K562 (cell line): ENCODE results near the gene HUNK. TPM values are rescaled to one million over a fixed set of nuclear protein-coding genes. Genes with fewer than 3 reads are reported as not detected.

Experiments used
- ATAC-seq: fragments of 200-7000 bp; cut with Tn5 transposase; 3 replicates; pipeline ENCODE4 v1.9.1; 2020; ENCODE audit warnings: moderate library complexity
- BruUV-seq: library from RNA; stranded (reverse); fragments of 400-500 nt; replicated peaks from 2 replicates; lab custom pipeline; 2021; lab: Mats Ljungman, UMichigan
- CTCF ChIA-PET: fragments of 300-600 bp; formaldehyde crosslinking; extraction: SDS; loops from one replicate; lab custom pipeline; 2021; ENCODE audit warnings: low intra/inter-chr PET ratio; lab: Yijun Ruan, JAX
- POLR2A ChIA-PET: fragments of 300-600, 350-650 bp; sonication (Branson Sonifier 250); formaldehyde crosslinking; extraction: SDS; loops from one replicate; lab custom pipeline; 2021; ENCODE audit warnings: antibody characterized with exemption, inconsistent platforms; lab: Yijun Ruan, JAX
- DNase-seq, 4 experiments: peaks; one replicate each; pipeline versions ENCODE4 v3.0.0 to v3.0.0-alpha.2; 2011 to 2018; ENCODE audit warnings: low spot score in 3 of 4, mixed read lengths in 3 of 4; ENCODE audit errors: extremely low read depth in 1 of 4
- FAIRE-seq: peaks from 2 replicates; lab custom pipeline; 2011; peaks lifted over from hg19 to GRCh38; lab: Jason Lieb, UNC
- H2AFZ ChIP-seq: 2 replicates; pipeline ENCODE4 v1.6.0; 2011; ENCODE audit warnings: low read depth, low read length, control low read depth, inconsistent platforms
- H3K27ac ChIP-seq: fragments of 200-600 bp; 3 replicates; pipeline ENCODE4 v1.8.0; 2011; ENCODE audit warnings: low read depth, mild to moderate bottlenecking, control low read depth, inconsistent platforms, low read length, moderate library complexity, mixed read lengths; ENCODE audit errors: extremely low read depth
- H3K27me3 ChIP-seq, 2 experiments: fragments of 300-600 bp in 1 of 2; 2 replicates in 1 of 2; 3 replicates in 1 of 2; pipeline versions ENCODE4 v1.6.0 to v1.8.0; 2011; ENCODE audit warnings: inconsistent platforms in 2 of 2, low read length in 2 of 2, mild to moderate bottlenecking in 1 of 2, mixed read lengths in 1 of 2, moderate library complexity in 1 of 2; ENCODE audit not compliant: control insufficient read depth in 2 of 2, insufficient read depth in 2 of 2
- H3K36me3 ChIP-seq: fragments of 300-600 bp; 3 replicates; pipeline ENCODE4 v1.8.0; 2011; ENCODE audit warnings: mild to moderate bottlenecking, low read length, inconsistent platforms; ENCODE audit not compliant: control insufficient read depth, insufficient read depth
- H3K4me1 ChIP-seq, 2 experiments: fragments of 200-600 bp in 1 of 2; replicated peaks in 1 of 2; 2 replicates in 1 of 2; 3 replicates in 1 of 2; pipeline versions ENCODE4 v1.5.1 to v1.8.0; 2011; ENCODE audit warnings: inconsistent platforms in 2 of 2, low read length in 2 of 2, mild to moderate bottlenecking in 1 of 2, mixed read lengths in 1 of 2, moderate library complexity in 1 of 2; ENCODE audit not compliant: control insufficient read depth in 2 of 2, insufficient read depth in 2 of 2
- H3K4me2 ChIP-seq: 2 replicates; pipeline ENCODE4 v1.6.1; 2011; ENCODE audit warnings: low read length, control low read depth, inconsistent platforms, mixed read lengths; ENCODE audit not compliant: insufficient read depth
- H3K4me3 ChIP-seq: fragments of 200-600 bp; sonication (generic), shearing (Covaris generic); 2 replicates; pipeline ENCODE4 v1.5.1; 2016; ENCODE audit warnings: control low read depth, inconsistent platforms
- H3K79me2 ChIP-seq: fragments of 200-600 bp; 3 replicates; pipeline ENCODE4 v1.8.0; 2011; ENCODE audit warnings: low read length, inconsistent platforms; ENCODE audit not compliant: control insufficient read depth, insufficient read depth
- H3K9ac ChIP-seq, 2 experiments: 2 replicates each; pipeline versions ENCODE4 v1.6.0 to v1.6.1; 2011; ENCODE audit warnings: low read depth in 2 of 2, low read length in 2 of 2, control low read depth in 1 of 2, inconsistent platforms in 1 of 2, mild to moderate bottlenecking in 1 of 2, mixed read lengths in 1 of 2; ENCODE audit not compliant: insufficient read depth in 1 of 2
- H3K9me1 ChIP-seq: one replicate; pipeline ENCODE4 v1.6.0; 2011; ENCODE audit warnings: inconsistent platforms, mild to moderate bottlenecking, low read length, moderate library complexity; ENCODE audit not compliant: control insufficient read depth, insufficient read depth
- H3K9me3 ChIP-seq: replicated peaks from 2 replicates; pipeline ENCODE4 v1.5.1; 2011; ENCODE audit warnings: low read depth, low read length, inconsistent platforms; ENCODE audit not compliant: control insufficient read depth, insufficient read depth
- H4K20me1 ChIP-seq: replicated peaks from 2 replicates; pipeline ENCODE4 v1.6.1; 2011; ENCODE audit warnings: low read length, inconsistent platforms, mixed read lengths; ENCODE audit not compliant: control insufficient read depth, insufficient read depth
- ARID3A ChIP-seq: IDR thresholded peaks from 2 replicates; pipeline ENCODE4 v1.6.1; 2012; ENCODE audit warnings: low read depth, low read length, improper control_type of control experiment, borderline replicate concordance
- BACH1 ChIP-seq: fragments of 200-800 bp; sonication (Bioruptor generic); IDR thresholded peaks from 2 replicates; pipeline ENCODE4 v1.6.1; 2016; ENCODE audit warnings: missing genetic modification characterization, missing compliant biosample characterization
- DACH1 ChIP-seq: fragments of 450-650 bp; IDR thresholded peaks from 2 replicates; pipeline ENCODE4 v1.6.1; 2018; ENCODE audit not compliant: partially characterized antibody
- ELF1 ChIP-seq: fragments of 200-800 bp; sonication (Bioruptor generic); IDR thresholded peaks from 2 replicates; pipeline ENCODE4 v1.6.1; 2016; ENCODE audit warnings: missing genetic modification characterization, missing compliant biosample characterization
- HNRNPLL ChIP-seq: fragments of 200-400 bp; formaldehyde crosslinking; IDR thresholded peaks from 2 replicates; pipeline ENCODE4 v1.6.1; 2017; ENCODE audit warnings: low read length, low read depth, mild to moderate bottlenecking; ENCODE audit not compliant: poor library complexity, severe bottlenecking
- LARP7 ChIP-seq: fragments of 450-650 bp; IDR thresholded peaks from 2 replicates; pipeline ENCODE4 v1.6.1; 2016
- MAFG ChIP-seq: fragments of 450-650 bp; conservative IDR thresholded peaks from 2 replicates; pipeline ENCODE4 v1.6.1; 2016; ENCODE audit warnings: missing genetic modification characterization, missing compliant biosample characterization
- NBN ChIP-seq: fragments of 450-650 bp; IDR thresholded peaks from 2 replicates; pipeline ENCODE4 v1.6.1; 2016; ENCODE audit warnings: low read depth, mild to moderate bottlenecking
- NCOR1 ChIP-seq: fragments of 450-650 bp; IDR thresholded peaks from 2 replicates; pipeline ENCODE4 v1.6.1; 2016; ENCODE audit warnings: mild to moderate bottlenecking, moderate library complexity
- POLR2H ChIP-seq: IDR thresholded peaks from 2 replicates; pipeline ENCODE4 v1.6.1; 2016; ENCODE audit warnings: missing genetic modification characterization, low read depth, mild to moderate bottlenecking, control low read depth, missing compliant biosample characterization, moderate library complexity
- RUNX1 ChIP-seq: sonication (generic); IDR thresholded peaks from 2 replicates; pipeline ENCODE4 v1.6.1; 2016; ENCODE audit warnings: antibody characterized with exemption, low read depth
- SIN3B ChIP-seq: fragments of 450-650 bp; IDR thresholded peaks from 2 replicates; pipeline ENCODE4 v1.6.1; 2017; ENCODE audit warnings: low read depth, mild to moderate bottlenecking, moderate library complexity
- SUPT5H ChIP-seq: fragments of 450-650 bp; IDR thresholded peaks from 2 replicates; pipeline ENCODE4 v1.6.1; 2016
- ZNF217 ChIP-seq: sonication (generic); formaldehyde crosslinking; IDR thresholded peaks from 2 replicates; pipeline ENCODE4 v1.8.0; 2022; ENCODE audit warnings: mild to moderate bottlenecking, missing genetic modification reagents
- ZNF232 ChIP-seq: sonication (generic); formaldehyde crosslinking; IDR thresholded peaks from 2 replicates; pipeline ENCODE4 v1.8.0; 2022; ENCODE audit warnings: mild to moderate bottlenecking, missing genetic modification reagents
- WGBS: fragments of 100-300 bp; shearing (Covaris generic); methylation state at CpG from one replicate; pipeline ENCODE4 v1.1.6; 2016; ENCODE audit warnings: low coverage, mixed read lengths; ENCODE audit not compliant: insufficient coverage; ENCODE audit errors: missing lambda C conversion rate; 5-methylcytosine and 5-hydroxymethylcytosine counted together
- in situ Hi-C: fragments of 300-500 bp; cut with MboI; formaldehyde crosslinking; loops from 4 replicates; pipeline ENCODE4 v1.15.0; 2018; ENCODE audit warnings: inconsistent platforms, mixed read lengths
- intact Hi-C: fragments of 100-400 bp; cut with micrococcal nuclease; formaldehyde crosslinking; loops from 2 replicates; pipeline ENCODE4 v1.14.2; 2022
- polyA plus RNA-seq, 8 experiments: library from polyadenylated mRNA; depleted of rRNA in 4 of 8; stranded (reverse) in 5 of 8; unstranded in 3 of 8; fragments of >200 nt; fragmentation: Nextera tagmentation in 2 of 8; fragmentation: Illumina TruSeq in 1 of 8; extraction: Ambion mirVana in 2 of 8; extraction: Trizol in 1 of 8; gene quantifications; 2 replicates each; pipeline versions ENCODE4 v1.2.1 to v1.2.3, GENCODE V29; 2011 to 2014; ENCODE audit warnings: inconsistent platforms in 1 of 8, missing spikeins in 1 of 8
- total RNA-seq, 7 experiments: library from RNA; depleted of rRNA in 6 of 7; stranded (reverse); fragments of >200 nt in 6 of 7; fragmentation: Illumina TruSeq in 2 of 7; extraction: Trizol in 2 of 7; gene quantifications; 2 replicates each; pipeline versions ENCODE4 v1.2.1 to v1.2.3, GENCODE V29; 2011 to 2021; ENCODE audit warnings: low replicate concordance in 1 of 7
- TF ChIP-seq, protein P1 (sequence below): fragments of 250-450 bp; sonication (Bioruptor Pico); IDR thresholded peaks from 2 replicates; pipeline ENCODE4 v1.5.0; 2021; ENCODE audit warnings: mild to moderate bottlenecking, moderate library complexity
- TF ChIP-seq, protein P2 (sequence below): fragments of 450-650 bp; formaldehyde crosslinking; IDR thresholded peaks from 2 replicates; pipeline ENCODE4 v1.4.0; 2020; ENCODE audit warnings: mild to moderate bottlenecking, moderate library complexity

The HUNK gene
- total and polyA plus RNA-seq, 9 of the 15 experiments (the other 6 are each of a cell fraction or from before 2014, with no cell fraction given) = not detected

DNA sequence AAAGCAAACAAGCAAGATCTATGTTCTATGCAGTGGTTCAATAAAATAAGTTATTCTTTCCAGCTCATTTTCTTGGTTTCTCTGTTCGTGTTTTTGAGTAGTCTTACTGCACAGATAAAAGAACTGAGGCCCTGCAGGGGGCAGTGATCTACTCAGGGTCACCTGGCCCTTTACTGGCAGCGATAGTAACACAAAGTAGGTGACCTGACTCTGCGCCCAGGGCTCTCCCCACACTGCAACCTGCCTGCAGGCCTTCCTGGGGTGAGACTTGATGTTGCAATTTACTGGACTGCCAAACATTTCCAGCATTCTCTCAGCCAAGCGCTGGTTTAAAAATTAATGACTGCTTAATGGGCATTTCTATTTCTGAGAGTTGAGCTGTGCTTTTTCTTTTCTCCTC, 110.3 kb downstream of the HUNK start:
- H3K4me3 ChIP-seq = no peak overlapping the region
- no peak for FAIRE-seq
- intact Hi-C loops = loop anchor here (5.0 kb wide), 1 partner anchor 116 kb away; no protein-coding TSS in a partner anchor
- CTCF ChIA-PET = no interaction called here
- POLR2A ChIA-PET = interaction anchor here (1.0 kb wide), 1 partner anchor 9 kb away, joined by 4 read pairs; no protein-coding TSS in a partner anchor
- H3K9me1 ChIP-seq = no peaks in the 10 kb centered on the region
- H3K36me3 ChIP-seq = no peaks in the 10 kb centered on the region
- in situ Hi-C loops = no loop called here
- no peaks in the 10 kb centered on the region for H3K79me2 ChIP-seq
- H3K9ac ChIP-seq = no peak overlapping the region
- H3K27ac ChIP-seq = no peak overlapping the region
- no peak overlapping the region for H2AFZ ChIP-seq
- BruUV-seq = no TSS peak
- no peak for DNase-seq
- 1% methylated on average over 4 of the region's 4 CpGs for WGBS
- no peaks in the 10 kb centered on the region for H4K20me1 ChIP-seq
- H3K9me3 ChIP-seq = no peaks in the 10 kb centered on the region
- H3K4me1 ChIP-seq = no peaks in the 10 kb centered on the region
- peaks cover 0 to 23% of the 10 kb centered on the region in 2 experiments; a peak in 3 of 5 replicates for H3K27me3 ChIP-seq
- peak; percentile 31; the same call in 2 of the 3 replicates for ATAC-seq
- H3K4me2 ChIP-seq = no peak overlapping the region
- no peak for TF ChIP-seq MAFG (tag)
- no peak for TF ChIP-seq ZNF232
- TF ChIP-seq POLR2H (tag) = no peak
- no peak for TF ChIP-seq ZNF217 (CRISPR knock-in tag)
- no peak for TF ChIP-seq NBN
- no peak for TF ChIP-seq NCOR1
- no peak for TF ChIP-seq SUPT5H
- no peak for TF ChIP-seq BACH1
- TF ChIP-seq SIN3B = no peak
- TF ChIP-seq ELF1 (tag) = no peak
- no peak for TF ChIP-seq RUNX1
- no peak for TF ChIP-seq LARP7
- TF ChIP-seq, protein P1, sequence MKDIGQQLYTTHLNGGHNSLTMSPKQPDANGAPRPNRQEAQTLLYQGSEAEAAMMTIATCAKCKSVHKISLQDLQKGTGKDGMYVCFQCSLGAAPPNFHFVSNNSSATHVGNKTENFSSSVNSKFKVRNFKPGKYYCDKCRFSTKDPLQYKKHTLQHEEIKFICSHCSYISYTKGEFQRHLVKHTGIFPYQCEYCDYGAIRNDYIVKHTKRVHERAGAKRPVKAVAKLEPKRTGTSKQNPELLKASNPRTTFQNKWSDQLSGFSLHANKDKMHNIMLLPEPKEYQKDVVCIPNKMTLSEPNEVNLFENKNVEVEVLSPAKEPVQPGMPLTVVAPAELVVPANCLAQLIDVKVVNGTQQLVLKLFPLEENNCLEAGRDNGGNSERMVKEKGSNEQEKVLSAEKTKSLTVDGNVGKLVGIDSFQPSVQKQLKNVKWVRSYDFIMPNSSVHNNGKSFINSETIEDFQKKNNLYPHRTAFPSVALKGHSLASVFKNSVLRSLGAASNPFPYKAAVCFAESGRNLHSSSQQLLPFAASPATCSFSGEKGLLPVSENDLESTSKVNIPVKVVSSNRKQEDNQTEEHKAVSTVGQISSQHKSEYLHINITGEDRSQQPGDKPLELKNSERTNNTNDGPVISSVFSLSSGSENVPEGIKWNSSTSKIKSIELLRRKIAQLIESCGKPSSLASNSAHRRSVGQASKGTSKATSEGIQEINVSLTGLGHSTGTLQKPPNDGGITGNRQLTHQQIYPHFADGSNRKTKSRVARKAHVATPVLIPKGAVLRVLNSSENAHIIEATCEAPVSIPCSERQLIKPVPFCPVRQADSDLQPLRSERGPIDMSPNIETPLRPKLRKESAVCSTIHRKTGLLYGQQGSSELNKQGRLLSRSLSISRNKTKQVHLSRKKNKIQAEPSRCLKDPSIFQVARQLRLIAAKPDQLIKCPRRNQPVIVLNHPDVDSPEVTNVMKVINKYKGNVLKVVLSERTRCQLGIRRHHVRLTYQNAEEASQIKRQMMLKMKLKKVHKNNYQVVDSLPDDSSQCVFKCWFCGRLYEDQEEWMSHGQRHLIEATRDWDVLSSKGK (CRISPR knock-in tag) = no peak
- no peak for TF ChIP-seq ARID3A
- TF ChIP-seq, protein P2, sequence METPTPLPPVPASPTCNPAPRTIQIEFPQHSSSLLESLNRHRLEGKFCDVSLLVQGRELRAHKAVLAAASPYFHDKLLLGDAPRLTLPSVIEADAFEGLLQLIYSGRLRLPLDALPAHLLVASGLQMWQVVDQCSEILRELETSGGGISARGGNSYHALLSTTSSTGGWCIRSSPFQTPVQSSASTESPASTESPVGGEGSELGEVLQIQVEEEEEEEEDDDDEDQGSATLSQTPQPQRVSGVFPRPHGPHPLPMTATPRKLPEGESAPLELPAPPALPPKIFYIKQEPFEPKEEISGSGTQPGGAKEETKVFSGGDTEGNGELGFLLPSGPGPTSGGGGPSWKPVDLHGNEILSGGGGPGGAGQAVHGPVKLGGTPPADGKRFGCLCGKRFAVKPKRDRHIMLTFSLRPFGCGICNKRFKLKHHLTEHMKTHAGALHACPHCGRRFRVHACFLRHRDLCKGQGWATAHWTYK (CRISPR knock-in tag) = no peak
- no peak for TF ChIP-seq HNRNPLL
- no peak for TF ChIP-seq DACH1
